Trophoblast cell (in vitro differentiated cells and primary cell): ENCODE results near the gene SORCS3.

Experiments
- DNase-seq, 2 donors: peaks; one replicate each; pipeline ENCODE4 v3.0.0-alpha.2; 2016
- H2AFZ ChIP-seq: 2 replicates; pipeline ENCODE4 v1.6.1; 2013; ENCODE audit warnings: low read length, moderate library complexity, mild to moderate bottlenecking; ENCODE audit not compliant: insufficient read depth, poor library complexity
- H2AK5ac ChIP-seq: 2 replicates; pipeline ENCODE4 v1.6.1; 2013; ENCODE audit warnings: mild to moderate bottlenecking, low read length
- H2BK120ac ChIP-seq: 2 replicates; pipeline ENCODE4 v1.6.1; 2013; ENCODE audit warnings: low read length, mild to moderate bottlenecking, moderate library complexity; ENCODE audit not compliant: insufficient read depth, poor library complexity
- H2BK12ac ChIP-seq: 2 replicates; pipeline ENCODE4 v1.6.1; 2013; ENCODE audit warnings: mild to moderate bottlenecking, low read length, moderate library complexity
- H2BK5ac ChIP-seq: 2 replicates; pipeline ENCODE4 v1.6.1; 2013; ENCODE audit warnings: low read length, low read depth, moderate library complexity, mild to moderate bottlenecking; ENCODE audit not compliant: poor library complexity
- H3K14ac ChIP-seq: 2 replicates; pipeline ENCODE4 v1.6.1; 2013; ENCODE audit warnings: mild to moderate bottlenecking, low read length
- H3K18ac ChIP-seq: 2 replicates; pipeline ENCODE4 v1.6.1; 2013; ENCODE audit warnings: mild to moderate bottlenecking, low read length
- H3K23ac ChIP-seq: 2 replicates; pipeline ENCODE4 v1.6.1; 2013; ENCODE audit warnings: low read length
- H3K27ac ChIP-seq: 2 replicates; pipeline ENCODE4 v1.5.1; 2013; ENCODE audit warnings: low read depth, mild to moderate bottlenecking, inconsistent platforms, low read length, moderate library complexity
- H3K27me3 ChIP-seq: 2 replicates; pipeline ENCODE4 v1.6.1; 2013; ENCODE audit warnings: inconsistent platforms, mild to moderate bottlenecking, low read length, moderate library complexity; ENCODE audit not compliant: insufficient read depth
- H3K36me3 ChIP-seq, 2 experiments: 1 replicate in 1 of 2; 2 replicates in 1 of 2; pipeline ENCODE4 v1.6.1; 2013; ENCODE audit warnings: low read length in 2 of 2, mild to moderate bottlenecking in 2 of 2, moderate library complexity in 1 of 2; ENCODE audit not compliant: insufficient read depth in 2 of 2, control insufficient read depth in 1 of 2
- H3K4ac ChIP-seq: 2 replicates; pipeline ENCODE4 v1.6.1; 2013; ENCODE audit warnings: low read depth, mild to moderate bottlenecking, low read length, moderate library complexity
- H3K4me1 ChIP-seq, 2 experiments: 1 replicate in 1 of 2; 2 replicates in 1 of 2; pipeline ENCODE4 v1.6.1; 2013; ENCODE audit warnings: low read length in 2 of 2, mild to moderate bottlenecking in 2 of 2, moderate library complexity in 1 of 2; ENCODE audit not compliant: insufficient read depth in 2 of 2, control insufficient read depth in 1 of 2
- H3K4me2 ChIP-seq: 2 replicates; pipeline ENCODE4 v1.6.1; 2013; ENCODE audit warnings: inconsistent platforms, mild to moderate bottlenecking, low read length, moderate library complexity
- H3K4me3 ChIP-seq: 2 replicates; pipeline ENCODE4 v1.5.1; 2013; ENCODE audit warnings: mild to moderate bottlenecking, low read depth, low read length, inconsistent platforms
- H3K79me1 ChIP-seq: one replicate; pipeline ENCODE4 v1.6.1; 2013; ENCODE audit warnings: low read length
- H3K79me2 ChIP-seq: 2 replicates; pipeline ENCODE4 v1.6.1; 2013; ENCODE audit warnings: low read length, mild to moderate bottlenecking; ENCODE audit not compliant: control insufficient read depth, insufficient read depth, poor library complexity
- H3K9ac ChIP-seq: 2 replicates; pipeline ENCODE4 v1.6.1; 2013; ENCODE audit warnings: mild to moderate bottlenecking, low read length
- H3K9me3 ChIP-seq: 2 replicates; pipeline ENCODE4 v1.6.1; 2013; ENCODE audit warnings: low read depth, mild to moderate bottlenecking, control low read depth, inconsistent platforms, low read length; ENCODE audit not compliant: insufficient read depth
- H4K12ac ChIP-seq: 2 replicates; pipeline ENCODE4 v1.6.1; 2013; ENCODE audit warnings: low read depth, mild to moderate bottlenecking, low read length, moderate library complexity
- H4K8ac ChIP-seq: 2 replicates; pipeline ENCODE4 v1.6.1; 2013; ENCODE audit warnings: low read depth, mild to moderate bottlenecking, low read length, moderate library complexity
- H4K91ac ChIP-seq: one replicate; pipeline ENCODE4 v1.6.1; 2013; ENCODE audit warnings: low read depth, mild to moderate bottlenecking, low read length, moderate library complexity
- WGBS: extraction: QIAGEN DNeasy Blood & Tissue Kit; methylation state at CpG from one replicate; pipeline ENCODE4 v1.1.7; 2013; ENCODE audit warnings: missing lambda C conversion rate; ENCODE audit not compliant: insufficient read length, insufficient coverage; ENCODE audit errors: extremely low coverage; 5-methylcytosine and 5-hydroxymethylcytosine counted together

The SORCS3 gene

DNA sequence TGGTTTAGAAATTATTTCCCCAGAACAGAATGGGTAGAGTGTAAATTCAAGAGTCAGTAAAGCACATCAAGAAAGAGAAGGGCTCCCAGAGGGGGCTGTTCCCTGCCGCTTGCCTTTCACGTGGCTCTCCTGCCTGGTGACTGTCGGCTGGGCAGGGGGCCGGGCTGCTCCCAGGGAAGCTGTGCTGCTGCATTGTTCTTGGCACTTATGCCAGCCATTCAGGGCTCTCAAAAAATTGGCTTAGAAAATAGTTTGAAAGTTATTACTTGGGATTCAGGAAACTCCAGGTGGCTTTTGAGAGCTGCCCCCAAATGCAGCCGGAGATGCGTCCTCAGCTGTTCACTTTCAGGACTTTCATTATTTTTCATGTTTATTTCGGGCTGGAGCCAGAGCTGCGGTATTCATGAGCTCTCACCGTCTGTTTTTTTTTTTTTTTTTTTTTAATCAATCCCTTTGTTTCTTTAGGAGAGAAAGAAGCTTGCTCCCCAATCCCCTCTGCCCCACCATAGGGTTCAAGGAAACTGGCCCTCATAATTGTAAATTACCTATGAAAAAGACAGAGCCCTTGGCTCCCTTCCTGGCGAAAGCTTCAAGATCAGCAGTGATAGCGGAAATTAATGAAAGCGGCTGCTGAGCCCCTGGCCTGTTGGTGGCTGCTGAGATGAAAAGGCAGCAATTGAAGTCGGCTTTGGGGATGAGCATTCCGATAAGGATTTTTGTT lies 94.1 kb downstream of the SORCS3 start:
- Histone ChIP-seq H3K79me1 (no peaks in the 10 kb centered on the region), H2BK12ac (no peak overlapping the region), H2BK5ac (no peak overlapping the region), H3K4me2 (no peak overlapping the region), H2AFZ (no peak overlapping the region), H3K36me3 (no peaks in the 10 kb centered on the region), H4K12ac (no peak overlapping the region), H3K4me1 (peaks cover 0 to 6% of the 10 kb centered on the region in 2 experiments), H2AK5ac (no peak overlapping the region), H3K9ac (no peak overlapping the region), H3K27me3 (no peaks in the 10 kb centered on the region), H3K23ac (no peak overlapping the region), H3K14ac (no peak overlapping the region), H3K27ac (no peak overlapping the region), H3K4ac (no peak overlapping the region), H3K4me3 (no peak overlapping the region), H3K18ac (no peak overlapping the region), H4K91ac (no peak overlapping the region), H2BK120ac (no peak overlapping the region), H4K8ac (no peak overlapping the region), H3K9me3 (no peaks in the 10 kb centered on the region), H3K79me2 (no peaks in the 10 kb centered on the region)
- no peak for DNase-seq
- no CpG with 5 or more reads among the region's 14 CpGs for WGBS

DNA sequence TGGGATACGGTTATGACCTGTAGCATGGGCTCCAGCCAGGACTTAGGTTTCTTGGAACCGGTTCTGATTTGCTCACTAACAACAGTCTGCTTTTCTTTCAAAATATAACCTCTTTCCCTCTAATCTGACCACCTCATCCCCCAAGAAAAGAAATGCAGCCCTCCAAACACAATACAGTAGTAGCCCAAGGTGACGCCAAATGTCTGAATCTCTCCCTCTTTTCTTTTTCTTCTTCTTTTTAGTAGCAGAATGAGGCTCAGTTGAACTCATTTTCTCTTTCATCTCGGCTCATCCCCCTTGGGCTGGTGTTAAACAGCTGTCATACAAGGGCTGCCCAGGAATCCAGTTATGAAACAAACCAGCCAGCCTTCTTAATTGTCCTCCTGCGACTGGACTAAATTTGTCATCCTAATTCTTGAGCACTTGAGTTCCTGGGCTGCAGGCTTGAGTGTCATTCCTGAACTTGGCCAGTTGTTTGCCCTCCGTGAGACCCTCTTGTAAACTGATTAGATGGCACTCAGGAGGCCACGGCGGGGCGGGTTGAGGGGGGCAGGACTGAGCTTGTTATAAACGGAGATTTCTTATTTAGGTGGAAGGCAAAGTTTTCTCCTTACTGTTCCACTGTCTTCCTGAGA lies 94.8 kb downstream of the SORCS3 start:
- no peaks in the 10 kb centered on the region for H3K9me3 ChIP-seq
- H3K79me1 ChIP-seq, result no peaks in the 10 kb centered on the region
- H2BK120ac ChIP-seq, result no peak overlapping the region
- no peak for DNase-seq
- WGBS, result no CpG with 5 or more reads among the region's 10 CpGs
- no peak overlapping the region for H3K4me3 ChIP-seq
- H3K4ac ChIP-seq, result no peak overlapping the region
- no peak overlapping the region for H3K9ac ChIP-seq
- H2BK12ac ChIP-seq, result no peak overlapping the region
- no peak overlapping the region for H3K14ac ChIP-seq
- no peak overlapping the region for H4K8ac ChIP-seq
- no peak overlapping the region for H2AK5ac ChIP-seq
- no peak overlapping the region for H2BK5ac ChIP-seq
- no peak overlapping the region for H3K23ac ChIP-seq
- H3K36me3 ChIP-seq, result no peaks in the 10 kb centered on the region
- H3K4me1 ChIP-seq, result peaks cover 0 to 6% of the 10 kb centered on the region in 2 experiments
- H3K4me2 ChIP-seq, result no peak overlapping the region
- H3K79me2 ChIP-seq, result no peaks in the 10 kb centered on the region
- no peak overlapping the region for H3K27ac ChIP-seq
- H3K27me3 ChIP-seq, result no peaks in the 10 kb centered on the region
- H2AFZ ChIP-seq, result no peak overlapping the region
- H3K18ac ChIP-seq, result no peak overlapping the region
- no peak overlapping the region for H4K12ac ChIP-seq
- no peak overlapping the region for H4K91ac ChIP-seq

DNA sequence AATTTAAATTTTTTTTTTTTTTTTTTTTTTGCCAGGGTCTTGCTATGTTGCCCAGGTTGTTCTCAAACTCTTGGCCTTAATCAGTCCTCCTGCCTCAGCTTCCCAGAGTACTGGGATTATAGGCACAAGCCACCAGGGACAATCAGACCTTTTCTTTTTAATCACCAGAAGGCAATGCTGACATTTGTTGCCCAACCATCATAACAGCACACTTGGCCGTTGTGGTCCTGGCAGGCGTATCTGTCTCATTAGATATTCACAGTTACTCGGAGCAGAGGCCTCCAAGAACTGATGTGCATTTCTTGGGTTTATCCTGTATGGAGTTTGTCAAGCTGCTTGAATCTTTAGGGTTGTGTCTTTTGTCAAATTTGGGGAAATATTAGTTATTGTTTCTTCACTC lies 100.0 kb downstream of the SORCS3 start:
- Histone ChIP-seq H4K12ac (no peak overlapping the region), H3K14ac (no peak overlapping the region), H4K91ac (no peak overlapping the region), H3K36me3 (no peaks in the 10 kb centered on the region), H4K8ac (no peak overlapping the region), H3K79me1 (no peaks in the 10 kb centered on the region), H3K79me2 (no peaks in the 10 kb centered on the region), H2BK120ac (no peak overlapping the region), H3K23ac (no peak overlapping the region), H3K27ac (no peak overlapping the region), H3K4me1 (peaks cover 0 to under 1% of the 10 kb centered on the region in 2 experiments), H3K4me3 (no peak overlapping the region), H3K9me3 (no peaks in the 10 kb centered on the region), H3K4ac (no peak overlapping the region), H3K18ac (no peak overlapping the region), H2BK5ac (no peak overlapping the region), H3K9ac (no peak overlapping the region), H2AK5ac (no peak overlapping the region), H3K4me2 (no peak overlapping the region), H2BK12ac (no peak overlapping the region), H2AFZ (no peak overlapping the region), H3K27me3 (no peaks in the 10 kb centered on the region)
- WGBS, result no CpG with 5 or more reads among the region's 3 CpGs
- DNase-seq, result no peak

DNA sequence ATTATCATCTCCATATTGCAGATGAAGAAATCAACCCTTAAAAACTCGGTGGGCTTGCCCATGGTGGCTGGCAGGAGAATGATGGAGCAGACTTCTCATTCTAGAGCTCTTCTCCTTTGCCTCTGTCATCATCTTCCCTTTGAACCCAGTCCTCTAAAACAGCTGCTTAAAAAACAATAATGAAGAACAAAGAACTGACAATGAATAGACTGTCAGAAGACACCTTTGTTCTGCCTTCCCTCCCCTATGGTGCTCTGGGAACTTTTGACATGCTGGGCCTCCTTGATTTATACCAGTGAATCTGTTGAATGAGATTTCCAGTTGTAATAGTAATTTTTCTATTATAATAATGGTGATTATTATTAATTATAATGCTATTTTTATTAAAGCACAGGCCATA lies 103.0 kb downstream of the SORCS3 start:
- no peaks in the 10 kb centered on the region for H3K79me2 ChIP-seq
- no peak overlapping the region for H3K27ac ChIP-seq
- H3K27me3 ChIP-seq, result no peaks in the 10 kb centered on the region
- no peak overlapping the region for H2BK5ac ChIP-seq
- no peaks in the 10 kb centered on the region for H3K4me1 ChIP-seq
- no peaks in the 10 kb centered on the region for H3K9me3 ChIP-seq
- no CpG with 5 or more reads among the region's 1 CpG for WGBS
- no peaks in the 10 kb centered on the region for H3K36me3 ChIP-seq
- no peak overlapping the region for H3K4ac ChIP-seq
- H3K18ac ChIP-seq, result no peak overlapping the region
- no peak overlapping the region for H3K14ac ChIP-seq
- H3K79me1 ChIP-seq, result no peaks in the 10 kb centered on the region
- no peak overlapping the region for H3K9ac ChIP-seq
- no peak overlapping the region for H4K8ac ChIP-seq
- no peak overlapping the region for H3K23ac ChIP-seq
- H2BK12ac ChIP-seq, result no peak overlapping the region
- DNase-seq, result no peak
- no peak overlapping the region for H2BK120ac ChIP-seq
- no peak overlapping the region for H4K91ac ChIP-seq
- no peak overlapping the region for H3K4me3 ChIP-seq
- H2AK5ac ChIP-seq, result no peak overlapping the region
- no peak overlapping the region for H3K4me2 ChIP-seq
- no peak overlapping the region for H2AFZ ChIP-seq
- H4K12ac ChIP-seq, result no peak overlapping the region
